ENCODE data around the gene HMG20A. TPM values are rescaled to one million over a fixed set of nuclear protein-coding genes. Genes with fewer than 3 reads are reported as not detected.

The HMG20A gene
- total RNA-seq, 3 donors from 2014 or later (not counting 1 experiment from before 2014, with no cell fraction given), result 48.4 to 71.0 (median 53.9) TPM

DNA sequence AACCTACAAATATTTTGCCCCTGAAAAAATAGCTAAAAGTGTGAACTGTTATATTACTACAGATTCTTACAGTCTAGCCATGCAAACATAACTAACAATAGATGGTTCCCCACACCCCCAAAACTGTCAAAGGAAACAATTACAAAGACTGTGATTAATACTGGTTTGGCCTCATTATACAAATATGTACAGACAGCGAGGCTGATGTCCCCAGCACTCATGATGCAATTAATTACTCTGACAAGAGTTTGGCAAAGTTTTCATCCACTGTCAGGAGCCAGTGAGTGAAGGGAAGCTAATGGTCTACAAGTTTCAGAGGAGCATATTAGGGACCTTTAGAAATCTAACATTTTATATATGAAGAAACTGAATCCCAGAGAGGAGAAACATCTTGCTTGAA is 61.0 kb downstream of the HMG20A start:
- peaks cover 25% of the 10 kb centered on the region for H3K36me3 Mint-ChIP-seq
- H3K4me3 Mint-ChIP-seq, result no peak overlapping the region
- H3K4me1 ChIP-seq (ENCODE audit: control insufficient read depth, insufficient read depth, low read length), result no peaks in the 10 kb centered on the region
- H3K36me3 ChIP-seq (ENCODE audit: control insufficient read depth, insufficient read depth, low read length), result peaks cover 69% of the 10 kb centered on the region
- no peaks in the 10 kb centered on the region for H3K9me3 Mint-ChIP-seq
- H3K27me3 ChIP-seq (ENCODE audit: control insufficient read depth, insufficient read depth, low read length), result no peaks in the 10 kb centered on the region
- no peaks in the 10 kb centered on the region for H3K9me3 ChIP-seq (ENCODE audit: control insufficient read depth, insufficient read depth, low read length)
- H3K27me3 Mint-ChIP-seq (ENCODE audit: low read depth in 2 of 2), result no peaks in the 10 kb centered on the region
- ATAC-seq (no peak), DNase-seq (no peak)
- no peak overlapping the region for H3K27ac ChIP-seq (ENCODE audit: low read length)
- intact Hi-C loops (cut with micrococcal nuclease), result no loop called here
- H3K27ac Mint-ChIP-seq, result no peak overlapping the region
- TF ChIP-seq, protein P1, sequence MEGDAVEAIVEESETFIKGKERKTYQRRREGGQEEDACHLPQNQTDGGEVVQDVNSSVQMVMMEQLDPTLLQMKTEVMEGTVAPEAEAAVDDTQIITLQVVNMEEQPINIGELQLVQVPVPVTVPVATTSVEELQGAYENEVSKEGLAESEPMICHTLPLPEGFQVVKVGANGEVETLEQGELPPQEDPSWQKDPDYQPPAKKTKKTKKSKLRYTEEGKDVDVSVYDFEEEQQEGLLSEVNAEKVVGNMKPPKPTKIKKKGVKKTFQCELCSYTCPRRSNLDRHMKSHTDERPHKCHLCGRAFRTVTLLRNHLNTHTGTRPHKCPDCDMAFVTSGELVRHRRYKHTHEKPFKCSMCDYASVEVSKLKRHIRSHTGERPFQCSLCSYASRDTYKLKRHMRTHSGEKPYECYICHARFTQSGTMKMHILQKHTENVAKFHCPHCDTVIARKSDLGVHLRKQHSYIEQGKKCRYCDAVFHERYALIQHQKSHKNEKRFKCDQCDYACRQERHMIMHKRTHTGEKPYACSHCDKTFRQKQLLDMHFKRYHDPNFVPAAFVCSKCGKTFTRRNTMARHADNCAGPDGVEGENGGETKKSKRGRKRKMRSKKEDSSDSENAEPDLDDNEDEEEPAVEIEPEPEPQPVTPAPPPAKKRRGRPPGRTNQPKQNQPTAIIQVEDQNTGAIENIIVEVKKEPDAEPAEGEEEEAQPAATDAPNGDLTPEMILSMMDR (IDR thresholded peaks at IDR 0.05), result no peak
- 94% methylated on average over 1 of the region's 1 CpG for WGBS (ENCODE audit: insufficient coverage)
- H3K4me3 ChIP-seq (ENCODE audit: low read length), result no peak overlapping the region
- H3K4me1 Mint-ChIP-seq, result no peaks in the 10 kb centered on the region

DNA sequence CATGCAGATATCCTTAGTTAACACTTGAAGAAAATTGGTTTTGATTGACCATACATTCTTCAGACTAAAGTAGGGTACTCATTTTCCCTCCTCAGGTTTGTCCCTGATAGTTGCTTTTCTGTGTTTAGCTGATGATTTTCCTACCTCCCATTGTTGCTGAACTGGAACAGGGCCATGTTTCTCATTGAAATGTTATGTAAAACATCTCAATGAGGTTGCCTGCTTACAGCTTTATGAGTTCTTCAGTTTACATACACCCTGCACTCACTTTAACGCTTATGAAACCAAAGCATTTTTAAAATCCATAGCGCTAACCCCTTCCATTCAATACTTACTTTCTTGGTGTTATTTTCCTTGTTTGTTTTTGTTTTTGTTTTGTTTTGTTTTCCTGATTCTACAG is 61.9 kb downstream of the HMG20A start:
- no peak overlapping the region for H3K4me3 ChIP-seq (ENCODE audit: low read length)
- no peak overlapping the region for H3K27ac Mint-ChIP-seq
- H3K9me3 Mint-ChIP-seq, result no peaks in the 10 kb centered on the region
- H3K4me1 Mint-ChIP-seq, result peaks cover 5 to 8% of the 10 kb centered on the region in 2 donors
- H3K27me3 Mint-ChIP-seq (ENCODE audit: low read depth in 2 of 2), result no peaks in the 10 kb centered on the region
- H3K4me3 Mint-ChIP-seq, result no peak overlapping the region
- TF ChIP-seq, protein P1 (IDR thresholded peaks at IDR 0.05), result no peak
- no peaks in the 10 kb centered on the region for H3K4me1 ChIP-seq (ENCODE audit: control insufficient read depth, insufficient read depth, low read length)
- no peak for ATAC-seq
- H3K27me3 ChIP-seq (ENCODE audit: control insufficient read depth, insufficient read depth, low read length), result no peaks in the 10 kb centered on the region
- H3K27ac ChIP-seq (ENCODE audit: low read length), result no peak overlapping the region
- peaks cover 67% of the 10 kb centered on the region for H3K36me3 ChIP-seq (ENCODE audit: control insufficient read depth, insufficient read depth, low read length)
- H3K9me3 ChIP-seq (ENCODE audit: control insufficient read depth, insufficient read depth, low read length), result no peaks in the 10 kb centered on the region
- WGBS (ENCODE audit: insufficient coverage), result 100% methylated on average over 1 of the region's 2 CpGs
- peaks cover 16% of the 10 kb centered on the region for H3K36me3 Mint-ChIP-seq
- DNase-seq, result no peak
- intact Hi-C loops (cut with micrococcal nuclease), result no loop called here

DNA sequence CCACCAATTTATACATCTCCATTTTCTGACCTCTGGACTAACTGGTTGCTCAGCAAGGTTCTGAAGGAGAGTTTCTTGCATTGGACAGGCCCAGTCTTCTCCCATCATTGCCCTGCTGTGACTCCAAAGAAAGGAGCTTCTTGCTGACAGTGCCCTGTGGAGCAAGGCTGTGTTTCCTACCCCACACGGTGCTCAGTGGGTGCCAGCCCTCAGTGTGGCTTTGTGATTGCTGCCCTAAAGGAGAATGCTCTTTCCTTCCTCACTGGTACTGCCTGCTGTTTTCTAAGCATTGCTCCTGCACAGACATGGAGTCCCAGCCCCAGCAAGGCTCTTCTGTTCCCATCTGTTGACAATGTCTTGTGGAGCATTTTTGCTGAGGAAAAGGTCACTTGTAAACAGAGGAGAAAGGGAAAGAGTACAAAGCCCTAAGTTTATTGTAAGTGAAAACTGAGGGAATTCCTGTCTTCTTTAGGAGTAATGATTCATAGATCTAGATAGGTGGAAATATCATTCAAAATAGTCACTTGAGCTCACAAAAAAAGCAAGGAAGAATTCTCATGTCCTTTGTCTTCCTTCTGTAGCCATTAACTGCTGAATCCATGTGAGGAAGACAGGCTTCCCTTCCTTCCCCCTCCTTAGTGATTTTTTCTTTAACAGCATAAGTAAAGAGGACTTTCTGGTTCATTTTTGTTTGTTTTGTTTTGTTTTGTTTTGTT is 62.9 kb downstream of the HMG20A start:
- H3K4me1 Mint-ChIP-seq, result peaks cover 8 to 10% of the 10 kb centered on the region in 2 donors
- H3K36me3 Mint-ChIP-seq, result peaks cover 12% of the 10 kb centered on the region

More for the DNA sequence above, 62.9 kb downstream of the HMG20A start:
- no peaks in the 10 kb centered on the region for H3K4me1 ChIP-seq (ENCODE audit: control insufficient read depth, insufficient read depth, low read length)
- Mint-ChIP-seq H3K27me3 (ENCODE audit: low read depth in 2 of 2) (no peaks in the 10 kb centered on the region), H3K27ac (no peak overlapping the region), H3K9me3 (no peaks in the 10 kb centered on the region), H3K4me3 (no peak overlapping the region)
- H3K4me3 ChIP-seq (ENCODE audit: low read length), result no peak overlapping the region
- intact Hi-C loops (cut with micrococcal nuclease), result no loop called here
- H3K9me3 ChIP-seq (ENCODE audit: control insufficient read depth, insufficient read depth, low read length), result no peaks in the 10 kb centered on the region
- 64% methylated on average over 1 of the region's 1 CpG for WGBS (ENCODE audit: insufficient coverage)
- peaks cover 57% of the 10 kb centered on the region for H3K36me3 ChIP-seq (ENCODE audit: control insufficient read depth, insufficient read depth, low read length)
- TF ChIP-seq, protein P1 (IDR thresholded peaks at IDR 0.05), result no peak
- ATAC-seq (no peak), DNase-seq (no peak)
- H3K27ac ChIP-seq (ENCODE audit: low read length), result no peak overlapping the region
- no peaks in the 10 kb centered on the region for H3K27me3 ChIP-seq (ENCODE audit: control insufficient read depth, insufficient read depth, low read length)

Measured in natural killer cell (primary cell).